ENCODE data around the gene PITPNM3. TPM values are rescaled to one million over a fixed set of nuclear protein-coding genes. Genes with fewer than 3 reads are reported as not detected.

PITPNM3 gene
- total and polyA plus RNA-seq, 4 experiments from 2014 or later: 0.05 to 0.50 (median 0.29) TPM; not detected in 1

GRCh38 chr17:6512552-6512951 lies 43.8 kb downstream of the PITPNM3 start:
- no peak overlapping the region for H3K27ac ChIP-seq (ENCODE audit: low read depth, low read length)
- H3K27ac Mint-ChIP-seq: no peak overlapping the region
- no peaks in the 10 kb centered on the region for H3K27me3 ChIP-seq (ENCODE audit: insufficient read depth, low read length)
- H3K36me3 ChIP-seq (ENCODE audit: insufficient read depth, low read length): no peaks in the 10 kb centered on the region
- intact Hi-C loops (cut with micrococcal nuclease): no loop called here
- peaks cover 2 to 4% of the 10 kb centered on the region in 2 donors for H3K27me3 Mint-ChIP-seq
- H3K4me3 Mint-ChIP-seq: no peak overlapping the region
- no peak for DNase-seq
- H3K9me3 Mint-ChIP-seq: no peaks in the 10 kb centered on the region
- ChIA-PET POLR2A (ENCODE audit: partially characterized antibody) (no interaction called here), CTCF (ENCODE audit: partially characterized antibody) (no interaction called here)
- H3K4me1 Mint-ChIP-seq: no peaks in the 10 kb centered on the region
- H3K4me1 ChIP-seq (ENCODE audit: insufficient read depth, low read length): no peaks in the 10 kb centered on the region
- no peak overlapping the region for H3K4me3 ChIP-seq (ENCODE audit: low read length in 2 of 2)
- no peaks in the 10 kb centered on the region for H3K9me3 ChIP-seq (ENCODE audit: control insufficient read depth in 1 of 2, low read length in 2 of 2)
- H3K36me3 Mint-ChIP-seq: no peaks in the 10 kb centered on the region

GRCh38 chr17:6510321-6510977 lies 45.9 kb downstream of the PITPNM3 start:
- POLR2A ChIA-PET (ENCODE audit: partially characterized antibody): no interaction called here
- H3K36me3 Mint-ChIP-seq: no peaks in the 10 kb centered on the region
- no peak overlapping the region for H3K4me3 Mint-ChIP-seq
- no peak for DNase-seq
- H3K4me1 Mint-ChIP-seq: no peaks in the 10 kb centered on the region
- Histone ChIP-seq H3K9me3 (ENCODE audit: control insufficient read depth in 1 of 2, low read length in 2 of 2) (no peaks in the 10 kb centered on the region), H3K4me1 (ENCODE audit: insufficient read depth, low read length) (no peaks in the 10 kb centered on the region), H3K27me3 (ENCODE audit: insufficient read depth, low read length) (no peaks in the 10 kb centered on the region), H3K4me3 (ENCODE audit: low read length in 2 of 2) (no peak overlapping the region), H3K27ac (ENCODE audit: low read depth, low read length) (no peak overlapping the region), H3K36me3 (ENCODE audit: insufficient read depth, low read length) (no peaks in the 10 kb centered on the region)
- CTCF ChIA-PET (ENCODE audit: partially characterized antibody): no interaction called here
- H3K27ac Mint-ChIP-seq: no peak overlapping the region
- peaks cover 2 to 3% of the 10 kb centered on the region in 2 donors for H3K27me3 Mint-ChIP-seq
- no peaks in the 10 kb centered on the region for H3K9me3 Mint-ChIP-seq
- intact Hi-C loops (cut with micrococcal nuclease): no loop called here

DNA sequence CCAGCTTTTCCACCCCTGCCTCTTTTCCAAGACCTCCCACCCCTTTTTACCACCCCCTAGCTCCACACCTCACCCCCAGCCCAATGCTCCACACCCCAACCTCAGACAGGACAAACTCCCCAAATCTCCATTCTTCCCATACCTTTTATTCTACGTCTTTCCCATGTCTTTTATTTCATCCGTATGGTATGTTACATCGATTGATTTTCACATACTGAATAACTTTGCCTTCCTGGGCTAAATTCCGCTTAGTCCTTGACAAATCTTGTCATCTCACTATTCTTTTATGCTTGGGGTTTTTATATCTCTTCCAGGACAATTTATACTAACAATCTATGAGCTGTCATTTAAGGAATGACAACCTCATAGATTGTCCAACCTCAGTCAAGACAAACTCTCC lies 46.4 kb downstream of the PITPNM3 start:
- no peak overlapping the region for H3K27ac Mint-ChIP-seq
- H3K36me3 Mint-ChIP-seq: no peaks in the 10 kb centered on the region
- H3K27me3 Mint-ChIP-seq: peaks cover 3 to 6% of the 10 kb centered on the region in 2 donors
- CTCF ChIA-PET (ENCODE audit: partially characterized antibody): no interaction called here
- H3K9me3 Mint-ChIP-seq: no peaks in the 10 kb centered on the region
- no peaks in the 10 kb centered on the region for H3K9me3 ChIP-seq (ENCODE audit: control insufficient read depth in 1 of 2, low read length in 2 of 2)
- DNase-seq: no peak
- no peak overlapping the region for H3K27ac ChIP-seq (ENCODE audit: low read depth, low read length)
- H3K4me3 ChIP-seq (ENCODE audit: low read length in 2 of 2): no peak overlapping the region
- no peaks in the 10 kb centered on the region for H3K4me1 Mint-ChIP-seq
- intact Hi-C loops (cut with micrococcal nuclease): no loop called here
- POLR2A ChIA-PET (ENCODE audit: partially characterized antibody): no interaction called here
- no peak overlapping the region for H3K4me3 Mint-ChIP-seq
- no peaks in the 10 kb centered on the region for H3K36me3 ChIP-seq (ENCODE audit: insufficient read depth, low read length)
- no peaks in the 10 kb centered on the region for H3K4me1 ChIP-seq (ENCODE audit: insufficient read depth, low read length)
- no peaks in the 10 kb centered on the region for H3K27me3 ChIP-seq (ENCODE audit: insufficient read depth, low read length)

GRCh38 chr17:6509031-6509771 lies 47.2 kb downstream of the PITPNM3 start:
- CTCF ChIA-PET (ENCODE audit: partially characterized antibody): no interaction called here
- Histone ChIP-seq H3K36me3 (ENCODE audit: insufficient read depth, low read length) (no peaks in the 10 kb centered on the region), H3K4me1 (ENCODE audit: insufficient read depth, low read length) (no peaks in the 10 kb centered on the region), H3K9me3 (ENCODE audit: control insufficient read depth in 1 of 2, low read length in 2 of 2) (no peaks in the 10 kb centered on the region), H3K27ac (ENCODE audit: low read depth, low read length) (no peak overlapping the region), H3K4me3 (ENCODE audit: low read length in 2 of 2) (no peak overlapping the region), H3K27me3 (ENCODE audit: insufficient read depth, low read length) (no peaks in the 10 kb centered on the region)
- Mint-ChIP-seq H3K4me3 (no peak overlapping the region), H3K27ac (no peak overlapping the region), H3K27me3 (peaks cover 3 to 6% of the 10 kb centered on the region in 2 donors), H3K9me3 (peaks cover 0 to under 1% (median 0%) of the 10 kb centered on the region in 8 donors), H3K36me3 (no peaks in the 10 kb centered on the region), H3K4me1 (no peaks in the 10 kb centered on the region)
- no peak for DNase-seq
- POLR2A ChIA-PET (ENCODE audit: partially characterized antibody): no interaction called here
- intact Hi-C loops (cut with micrococcal nuclease): no loop called here

DNA sequence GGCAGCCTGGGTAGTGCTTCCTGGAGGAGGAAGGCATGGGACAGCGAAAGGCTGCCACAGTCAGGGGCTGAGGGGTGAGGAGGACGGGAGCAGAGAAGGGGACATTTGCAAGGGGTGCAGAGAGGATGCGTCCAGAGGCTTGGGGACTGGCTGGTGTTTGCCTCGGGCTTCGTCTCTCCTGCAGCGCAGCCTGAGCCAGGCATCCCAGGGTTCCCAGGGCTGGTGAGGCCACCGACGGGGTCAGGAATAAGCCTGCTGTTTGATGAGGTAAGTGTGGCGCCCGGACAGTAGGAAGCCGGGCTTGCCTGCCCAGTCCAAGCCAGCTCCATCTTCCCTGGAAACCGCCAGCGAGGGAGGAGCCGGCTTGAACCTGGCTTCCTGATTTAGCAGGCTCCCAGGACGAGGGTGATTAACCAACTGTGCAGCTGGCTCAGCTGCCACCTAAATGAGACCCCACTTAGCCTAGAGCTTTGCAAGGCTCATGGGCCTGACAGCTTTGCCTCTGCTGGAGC lies 47.8 kb downstream of the PITPNM3 start:
- H3K36me3 Mint-ChIP-seq: no peaks in the 10 kb centered on the region
- H3K4me1 Mint-ChIP-seq: no peaks in the 10 kb centered on the region
- no peaks in the 10 kb centered on the region for H3K27me3 ChIP-seq (ENCODE audit: insufficient read depth, low read length)
- no peaks in the 10 kb centered on the region for H3K9me3 ChIP-seq (ENCODE audit: control insufficient read depth in 1 of 2, low read length in 2 of 2)
- no peaks in the 10 kb centered on the region for H3K36me3 ChIP-seq (ENCODE audit: insufficient read depth, low read length)
- peaks cover 0 to 4% (median 0%) of the 10 kb centered on the region in 8 donors for H3K9me3 Mint-ChIP-seq
- CTCF ChIA-PET (ENCODE audit: partially characterized antibody): no interaction called here
- POLR2A ChIA-PET (ENCODE audit: partially characterized antibody): no interaction called here
- DNase-seq: no peak
- no peak overlapping the region for H3K4me3 Mint-ChIP-seq
- intact Hi-C loops (cut with micrococcal nuclease): no loop called here
- H3K27ac Mint-ChIP-seq: no peak overlapping the region
- peaks cover 4 to 6% of the 10 kb centered on the region in 2 donors for H3K27me3 Mint-ChIP-seq
- H3K4me3 ChIP-seq (ENCODE audit: low read length in 2 of 2): no peak overlapping the region
- H3K27ac ChIP-seq (ENCODE audit: low read depth, low read length): no peak overlapping the region
- H3K4me1 ChIP-seq (ENCODE audit: insufficient read depth, low read length): no peaks in the 10 kb centered on the region

DNA sequence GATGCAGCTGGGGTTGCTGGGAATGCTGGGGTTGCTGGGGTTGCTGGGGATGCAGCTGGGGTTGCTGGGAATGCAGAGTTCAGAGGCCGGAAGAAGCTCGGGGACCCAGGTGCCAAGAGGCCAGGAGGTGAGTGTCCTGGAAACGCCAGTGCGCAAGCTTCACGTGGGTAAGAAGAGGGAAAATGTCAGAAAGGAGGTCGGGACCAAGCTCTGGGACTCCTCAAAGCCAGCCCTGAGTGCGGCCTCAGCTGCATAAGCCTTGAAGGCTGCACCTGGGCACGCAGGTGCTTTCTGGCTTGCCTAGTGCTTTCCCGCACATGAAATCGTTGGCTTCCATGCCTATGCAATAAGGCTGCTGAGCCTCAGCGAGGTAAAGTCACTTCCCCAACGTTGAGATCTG lies 48.3 kb downstream of the PITPNM3 start:
- Mint-ChIP-seq H3K27ac (no peak overlapping the region), H3K9me3 (peaks cover 0 to 4% (median 0%) of the 10 kb centered on the region in 8 donors), H3K36me3 (no peaks in the 10 kb centered on the region), H3K4me3 (no peak overlapping the region), H3K4me1 (no peaks in the 10 kb centered on the region), H3K27me3 (peaks cover 4 to 6% of the 10 kb centered on the region in 2 donors)
- no peak for DNase-seq
- H3K27me3 ChIP-seq (ENCODE audit: insufficient read depth, low read length): no peaks in the 10 kb centered on the region
- POLR2A ChIA-PET (ENCODE audit: partially characterized antibody): no interaction called here
- no peaks in the 10 kb centered on the region for H3K36me3 ChIP-seq (ENCODE audit: insufficient read depth, low read length)
- no peak overlapping the region for H3K4me3 ChIP-seq (ENCODE audit: low read length in 2 of 2)
- H3K4me1 ChIP-seq (ENCODE audit: insufficient read depth, low read length): no peaks in the 10 kb centered on the region
- no peaks in the 10 kb centered on the region for H3K9me3 ChIP-seq (ENCODE audit: control insufficient read depth in 1 of 2, low read length in 2 of 2)
- H3K27ac ChIP-seq (ENCODE audit: low read depth, low read length): no peak overlapping the region
- CTCF ChIA-PET (ENCODE audit: partially characterized antibody): no interaction called here
- intact Hi-C loops (cut with micrococcal nuclease): no loop called here

GRCh38 chr17:6507535-6507934 lies 48.8 kb downstream of the PITPNM3 start:
- H3K4me1 Mint-ChIP-seq: no peaks in the 10 kb centered on the region
- no peak overlapping the region for H3K27ac Mint-ChIP-seq
- no peak overlapping the region for H3K4me3 ChIP-seq (ENCODE audit: low read length in 2 of 2)
- H3K27me3 Mint-ChIP-seq: peaks cover 4 to 6% of the 10 kb centered on the region in 2 donors
- H3K27me3 ChIP-seq (ENCODE audit: insufficient read depth, low read length): no peaks in the 10 kb centered on the region
- H3K9me3 ChIP-seq (ENCODE audit: control insufficient read depth in 1 of 2, low read length in 2 of 2): no peaks in the 10 kb centered on the region
- H3K4me3 Mint-ChIP-seq: no peak overlapping the region
- no peaks in the 10 kb centered on the region for H3K36me3 Mint-ChIP-seq
- H3K36me3 ChIP-seq (ENCODE audit: insufficient read depth, low read length): no peaks in the 10 kb centered on the region
- ChIA-PET CTCF (ENCODE audit: partially characterized antibody) (no interaction called here), POLR2A (ENCODE audit: partially characterized antibody) (no interaction called here)
- DNase-seq: no peak
- intact Hi-C loops (cut with micrococcal nuclease): no loop called here
- no peaks in the 10 kb centered on the region for H3K4me1 ChIP-seq (ENCODE audit: insufficient read depth, low read length)
- H3K27ac ChIP-seq (ENCODE audit: low read depth, low read length): no peak overlapping the region
- H3K9me3 Mint-ChIP-seq: peaks cover 0 to 4% (median 0%) of the 10 kb centered on the region in 8 donors
